ENCODE measurements around the gene PPP2R3B.

DNA sequence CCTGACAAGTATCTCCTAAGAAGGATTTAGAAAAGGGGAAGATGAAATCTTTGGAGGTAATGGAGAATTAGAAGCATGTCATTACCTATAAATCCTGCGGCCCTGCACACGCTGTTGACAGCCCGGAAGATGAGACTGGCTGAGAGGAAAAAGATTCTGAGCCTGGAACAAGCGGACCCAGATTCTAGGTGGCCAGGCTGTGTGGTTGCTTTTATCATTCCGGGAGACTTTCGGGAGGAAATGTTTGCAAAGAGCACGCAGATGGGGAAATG, 5.8 kb upstream of the PPP2R3B start:
- TF ChIP-seq, protein P1, sequence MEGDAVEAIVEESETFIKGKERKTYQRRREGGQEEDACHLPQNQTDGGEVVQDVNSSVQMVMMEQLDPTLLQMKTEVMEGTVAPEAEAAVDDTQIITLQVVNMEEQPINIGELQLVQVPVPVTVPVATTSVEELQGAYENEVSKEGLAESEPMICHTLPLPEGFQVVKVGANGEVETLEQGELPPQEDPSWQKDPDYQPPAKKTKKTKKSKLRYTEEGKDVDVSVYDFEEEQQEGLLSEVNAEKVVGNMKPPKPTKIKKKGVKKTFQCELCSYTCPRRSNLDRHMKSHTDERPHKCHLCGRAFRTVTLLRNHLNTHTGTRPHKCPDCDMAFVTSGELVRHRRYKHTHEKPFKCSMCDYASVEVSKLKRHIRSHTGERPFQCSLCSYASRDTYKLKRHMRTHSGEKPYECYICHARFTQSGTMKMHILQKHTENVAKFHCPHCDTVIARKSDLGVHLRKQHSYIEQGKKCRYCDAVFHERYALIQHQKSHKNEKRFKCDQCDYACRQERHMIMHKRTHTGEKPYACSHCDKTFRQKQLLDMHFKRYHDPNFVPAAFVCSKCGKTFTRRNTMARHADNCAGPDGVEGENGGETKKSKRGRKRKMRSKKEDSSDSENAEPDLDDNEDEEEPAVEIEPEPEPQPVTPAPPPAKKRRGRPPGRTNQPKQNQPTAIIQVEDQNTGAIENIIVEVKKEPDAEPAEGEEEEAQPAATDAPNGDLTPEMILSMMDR (IDR thresholded peaks at IDR 0.05) = no peak
- TF ChIP-seq EZH2 (IDR thresholded peaks at IDR 0.05) (no peak), EZH2phosphoT487 (IDR thresholded peaks at IDR 0.05) (no peak)
